ENCODE results near the gene ZNF777. TPM values are rescaled to one million over a fixed set of nuclear protein-coding genes. Genes with fewer than 3 reads are reported as not detected.
"Not testable (repeated sequence)": the region's sequence is repeated elsewhere in the genome, so short reads cannot be mapped to it uniquely, and the experiment has no call there.

The ZNF777 gene
- total RNA-seq, 1 donor from 2014 or later = 13.4 TPM

DNA sequence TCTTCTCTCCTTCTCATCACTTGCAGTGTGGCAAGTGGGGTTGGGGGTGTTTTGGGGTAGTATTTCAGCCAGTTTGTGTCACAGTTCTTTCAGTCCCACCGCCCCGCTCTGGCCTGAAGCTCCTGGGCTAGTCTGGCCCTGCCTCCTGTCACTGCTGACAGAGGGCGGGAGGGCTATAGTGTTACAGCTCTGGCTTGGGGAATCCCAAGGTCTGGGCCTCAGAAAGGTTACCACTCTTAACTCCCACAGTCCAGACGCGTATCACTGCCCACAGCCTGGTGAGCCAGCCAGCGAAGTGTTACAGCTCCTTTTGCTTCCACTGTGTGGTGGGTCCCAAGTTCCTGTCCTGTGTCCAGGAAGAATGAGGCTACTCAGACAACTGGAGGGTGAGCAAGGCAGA is 56.0 kb downstream of the ZNF777 start:
- no peaks in the 10 kb centered on the region for H3K27me3 ChIP-seq
- no peaks in the 10 kb centered on the region for H3K36me3 ChIP-seq
- no peaks in the 10 kb centered on the region for H3K4me1 ChIP-seq
- TF ChIP-seq, protein P1, sequence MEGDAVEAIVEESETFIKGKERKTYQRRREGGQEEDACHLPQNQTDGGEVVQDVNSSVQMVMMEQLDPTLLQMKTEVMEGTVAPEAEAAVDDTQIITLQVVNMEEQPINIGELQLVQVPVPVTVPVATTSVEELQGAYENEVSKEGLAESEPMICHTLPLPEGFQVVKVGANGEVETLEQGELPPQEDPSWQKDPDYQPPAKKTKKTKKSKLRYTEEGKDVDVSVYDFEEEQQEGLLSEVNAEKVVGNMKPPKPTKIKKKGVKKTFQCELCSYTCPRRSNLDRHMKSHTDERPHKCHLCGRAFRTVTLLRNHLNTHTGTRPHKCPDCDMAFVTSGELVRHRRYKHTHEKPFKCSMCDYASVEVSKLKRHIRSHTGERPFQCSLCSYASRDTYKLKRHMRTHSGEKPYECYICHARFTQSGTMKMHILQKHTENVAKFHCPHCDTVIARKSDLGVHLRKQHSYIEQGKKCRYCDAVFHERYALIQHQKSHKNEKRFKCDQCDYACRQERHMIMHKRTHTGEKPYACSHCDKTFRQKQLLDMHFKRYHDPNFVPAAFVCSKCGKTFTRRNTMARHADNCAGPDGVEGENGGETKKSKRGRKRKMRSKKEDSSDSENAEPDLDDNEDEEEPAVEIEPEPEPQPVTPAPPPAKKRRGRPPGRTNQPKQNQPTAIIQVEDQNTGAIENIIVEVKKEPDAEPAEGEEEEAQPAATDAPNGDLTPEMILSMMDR (IDR thresholded peaks at IDR 0.05) = no peak
- intact Hi-C loops (cut with DNase I) = no loop called here
- H3K4me3 ChIP-seq = no peak overlapping the region
- no peaks in the 10 kb centered on the region for H3K9me3 ChIP-seq
- DNase-seq (ENCODE audit: low spot score in 2 of 2) = no peak
- no peak overlapping the region for H3K27ac ChIP-seq

DNA sequence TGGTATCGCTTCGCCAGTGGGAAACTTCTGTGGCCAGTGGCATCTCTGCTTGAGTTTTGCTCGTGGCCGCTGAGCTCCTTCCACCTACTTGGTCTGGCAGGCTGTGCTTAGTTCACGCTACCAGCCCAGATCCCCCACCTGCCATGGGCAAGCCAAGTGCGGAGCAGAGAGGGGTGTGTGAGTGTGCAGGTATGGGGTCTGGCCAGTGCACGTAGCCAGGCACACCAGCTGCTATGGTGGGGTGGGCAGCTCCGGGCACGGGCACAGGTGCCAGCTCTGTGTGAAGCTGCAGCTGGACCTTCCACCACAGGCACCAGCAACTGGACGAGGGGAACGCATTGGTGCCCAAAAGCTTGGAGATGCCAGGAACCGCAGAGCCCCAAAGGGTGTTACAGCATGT is 56.5 kb downstream of the ZNF777 start:
- H3K27ac ChIP-seq = no peak overlapping the region
- no peaks in the 10 kb centered on the region for H3K36me3 ChIP-seq
- H3K27me3 ChIP-seq = no peaks in the 10 kb centered on the region
- no peaks in the 10 kb centered on the region for H3K4me1 ChIP-seq
- no peak overlapping the region for H3K4me3 ChIP-seq
- no peak for DNase-seq (ENCODE audit: low spot score in 2 of 2)
- H3K9me3 ChIP-seq = no peaks in the 10 kb centered on the region
- TF ChIP-seq, protein P1 (IDR thresholded peaks at IDR 0.05) = no peak
- intact Hi-C loops (cut with DNase I) = no loop called here

DNA sequence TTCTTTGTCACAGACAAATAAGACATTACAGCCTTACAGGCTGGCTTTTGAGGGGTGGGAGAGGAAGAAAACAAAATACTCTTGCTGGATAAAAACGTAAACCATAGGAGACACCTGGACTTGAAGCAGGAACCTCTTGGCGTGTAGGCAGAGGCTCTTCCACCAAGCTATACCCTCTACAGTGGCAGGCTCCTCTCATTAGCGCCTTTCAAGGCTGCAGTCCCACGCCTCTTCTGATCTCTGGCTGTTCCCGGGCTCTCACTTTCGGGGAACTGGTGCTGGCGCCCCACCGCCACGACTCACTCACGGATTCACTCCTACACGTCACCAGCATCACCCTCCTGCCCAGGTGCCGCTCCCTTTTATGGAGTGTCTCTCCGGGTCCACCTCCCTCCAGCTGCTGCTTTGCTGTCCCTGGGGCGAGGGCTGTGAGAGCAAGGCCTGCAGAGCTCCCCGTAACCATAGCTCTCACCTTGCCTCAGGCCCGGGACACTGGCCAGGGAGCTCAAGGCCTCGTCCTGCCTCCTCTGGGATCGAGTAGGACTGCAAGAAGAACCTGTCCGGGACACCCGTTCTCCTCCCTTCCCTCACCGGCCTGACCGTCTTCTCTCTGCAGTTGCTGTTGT is 62.6 kb downstream of the ZNF777 start:
- Histone ChIP-seq H3K9me3 (peaks cover 0 to 4% of the 10 kb centered on the region in 2 donors), H3K36me3 (no peaks in the 10 kb centered on the region), H3K27me3 (no peaks in the 10 kb centered on the region), H3K4me1 (no peaks in the 10 kb centered on the region), H3K4me3 (no peak overlapping the region), H3K27ac (no peak overlapping the region)
- no peak for DNase-seq (ENCODE audit: low spot score in 2 of 2)
- intact Hi-C loops (cut with DNase I) = no loop called here
- TF ChIP-seq, protein P1 (IDR thresholded peaks at IDR 0.05) = no peak

DNA sequence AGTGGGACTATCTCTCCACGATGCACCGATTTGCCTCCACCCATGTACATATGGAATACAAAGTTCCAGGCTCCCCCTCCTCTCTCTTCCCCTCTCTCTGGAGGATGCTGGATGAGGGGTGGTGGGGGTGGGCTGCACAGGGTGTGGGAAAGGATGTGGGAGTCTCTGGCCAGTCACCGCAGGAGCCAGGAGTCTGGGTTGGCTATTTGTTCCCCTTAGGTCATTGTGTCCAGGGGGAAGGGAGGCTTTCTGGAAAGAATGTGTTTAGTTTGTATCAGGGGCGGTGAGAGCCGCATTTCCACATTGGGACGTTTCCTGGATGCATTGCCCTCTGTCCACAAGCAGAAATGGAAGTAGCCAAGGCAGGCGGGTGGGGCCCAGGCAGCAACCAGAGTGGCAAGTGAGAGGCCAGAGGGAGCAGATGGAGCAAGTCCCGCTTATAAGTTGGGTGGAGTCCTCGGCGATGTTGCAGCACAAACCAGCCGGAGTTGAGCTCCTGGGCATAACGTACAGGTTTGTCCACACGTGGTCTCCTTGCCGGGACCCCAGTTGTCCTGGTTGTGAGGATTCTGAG is 63.3 kb downstream of the ZNF777 start:
- Histone ChIP-seq H3K9me3 (peaks cover 0 to 4% of the 10 kb centered on the region in 2 donors), H3K36me3 (no peaks in the 10 kb centered on the region), H3K4me3 (no peak overlapping the region), H3K27ac (no peak overlapping the region), H3K4me1 (no peaks in the 10 kb centered on the region), H3K27me3 (no peaks in the 10 kb centered on the region)
- no peak for DNase-seq (ENCODE audit: low spot score in 2 of 2)
- intact Hi-C loops (cut with DNase I) = no loop called here
- TF ChIP-seq, protein P1 (IDR thresholded peaks at IDR 0.05) = no peak

DNA sequence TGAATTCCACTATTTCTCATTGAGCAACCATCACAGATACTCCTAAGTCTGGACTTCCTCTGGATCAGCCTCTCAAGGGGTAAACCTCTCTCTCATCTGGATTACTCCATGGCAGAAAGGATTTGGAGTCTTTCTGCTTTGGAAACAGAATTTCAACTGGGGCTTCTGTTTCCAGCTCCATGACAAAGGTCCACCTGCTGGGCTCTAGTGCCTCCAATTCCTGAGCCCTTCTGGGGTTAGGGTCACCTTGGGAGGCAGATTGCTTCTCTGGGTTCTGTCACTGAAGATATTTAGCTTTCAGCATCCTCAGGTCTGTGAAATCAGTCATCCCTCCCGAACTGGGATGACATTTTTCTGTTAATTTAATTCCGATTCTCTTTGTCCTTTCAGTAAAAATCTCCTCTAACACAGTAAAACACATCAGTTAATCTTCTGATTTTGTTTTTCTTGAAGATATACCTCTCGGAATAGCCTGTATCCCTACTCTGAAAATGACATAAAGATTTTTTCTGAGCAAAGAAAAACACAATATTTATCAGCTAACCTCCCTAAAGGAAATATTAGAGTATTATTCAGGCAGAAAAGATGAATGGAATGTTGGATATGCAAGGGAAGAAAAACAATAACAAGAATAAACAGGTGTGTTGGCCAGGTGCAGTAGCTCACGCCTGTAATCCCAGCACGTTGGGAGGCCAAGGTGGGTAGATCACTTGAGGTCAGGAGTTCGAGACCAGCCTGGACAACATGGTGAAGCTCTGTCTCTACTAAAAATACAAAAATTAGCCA is 72.1 kb downstream of the ZNF777 start:
- H3K4me3 ChIP-seq; H3K4me1 ChIP-seq; intact Hi-C loops (cut with DNase I); DNase-seq (ENCODE audit: low spot score in 2 of 2); H3K27ac ChIP-seq; H3K36me3 ChIP-seq; H3K27me3 ChIP-seq; H3K9me3 ChIP-seq: not testable (repeated sequence)

DNA sequence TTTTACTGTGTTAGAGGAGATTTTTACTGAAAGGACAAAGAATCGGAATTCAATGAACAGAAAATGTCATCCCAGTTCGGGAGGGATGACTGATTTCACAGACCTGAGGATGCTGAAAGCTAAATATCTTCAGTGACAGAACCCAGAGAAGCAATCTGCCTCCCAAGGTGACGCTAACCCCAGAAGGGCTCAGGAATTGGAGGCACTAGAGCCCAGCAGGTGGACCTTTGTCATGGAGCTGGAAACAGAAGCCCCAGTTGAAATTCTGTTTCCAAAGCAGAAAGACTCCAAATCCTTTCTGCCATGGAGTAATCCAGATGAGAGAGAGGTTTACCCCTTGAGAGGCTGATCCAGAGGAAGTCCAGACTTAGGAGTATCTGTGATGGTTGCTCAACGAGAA is 74.3 kb downstream of the ZNF777 start:
- intact Hi-C loops (cut with DNase I); H3K4me3 ChIP-seq; H3K4me1 ChIP-seq; H3K27me3 ChIP-seq; DNase-seq (ENCODE audit: low spot score in 2 of 2); H3K9me3 ChIP-seq; H3K27ac ChIP-seq; H3K36me3 ChIP-seq: not testable (repeated sequence)
